Measurements from ENCODE around the gene RNF168. TPM values are rescaled to one million over a fixed set of nuclear protein-coding genes. Genes with fewer than 3 reads are reported as not detected.
A peak's percentile ranks its signal among the peaks of the same experiment; 100 is the strongest.

RNF168 gene
- total RNA-seq, 1 experiment from 2014 or later: 65.5 TPM

DNA sequence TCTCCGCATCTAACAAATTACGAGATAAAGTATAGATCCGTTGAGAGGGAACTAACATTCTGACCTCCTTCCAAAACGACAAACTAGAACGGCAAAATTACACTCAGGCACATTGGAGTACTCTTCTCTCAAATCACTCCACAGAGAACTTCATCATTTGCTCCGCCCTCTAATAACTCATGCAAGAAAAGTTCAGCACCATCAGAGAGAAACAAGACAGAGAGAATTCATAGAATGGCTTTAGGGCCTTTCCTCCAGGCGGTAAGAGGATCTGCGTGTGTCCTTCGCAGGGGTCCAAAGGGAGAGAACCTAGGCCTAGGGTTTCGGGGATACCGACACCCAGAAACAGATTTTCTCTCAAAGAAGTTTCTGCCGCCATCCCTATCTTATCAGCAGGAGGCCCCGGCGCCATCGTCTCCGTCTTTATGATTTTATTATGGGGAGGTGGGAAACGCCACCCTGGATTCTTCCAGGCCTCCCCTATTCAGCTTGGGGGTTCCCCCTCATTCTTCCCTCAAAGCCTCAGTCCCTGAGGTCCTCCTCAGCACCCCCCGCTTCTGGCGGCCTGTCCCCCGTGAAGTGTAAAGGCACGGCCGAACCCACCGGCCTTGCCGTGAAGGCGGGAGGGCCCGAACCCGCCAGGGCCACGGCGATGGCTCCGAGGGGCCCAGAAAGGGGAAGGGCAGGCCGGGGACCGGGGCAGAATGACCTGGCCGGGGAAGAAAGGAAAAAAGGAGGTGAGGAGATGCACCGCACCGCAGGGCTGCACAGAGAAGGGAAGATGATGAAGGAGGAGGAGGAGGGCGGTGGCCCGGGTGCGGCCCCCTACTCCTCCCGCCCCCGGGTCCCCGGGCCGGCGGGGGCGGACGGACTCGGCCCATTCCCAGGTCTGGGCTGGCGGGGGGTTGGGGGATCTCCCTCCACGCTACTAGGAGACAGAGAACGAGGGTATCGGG lies 72.1 kb downstream of the RNF168 start:
- Histone ChIP-seq H3K4ac (ENCODE audit: low read depth, low read length) (no peak overlapping the region), H2BK20ac (ENCODE audit: low read depth, low read length, poor library complexity, severe bottlenecking) (no peak overlapping the region), H3K4me1 (ENCODE audit: insufficient read depth, low read length) (no peaks in the 10 kb centered on the region), H3K9ac (ENCODE audit: extremely low read depth, insufficient read length, low read length) (peak overlapping the region; percentile 83), H4K8ac (replicated peaks; ENCODE audit: insufficient read length, low read depth, low read length) (no peak overlapping the region), H3K18ac (ENCODE audit: insufficient read length, low read depth, low read length) (peak overlapping the region; percentile 64), H3K79me2 (ENCODE audit: insufficient read depth, low read length) (peaks cover 34% of the 10 kb centered on the region), H3K23ac (ENCODE audit: insufficient read length, low read depth, low read length) (no peak overlapping the region), H2AFZ (ENCODE audit: low read length) (no peak overlapping the region), H3K56ac (ENCODE audit: insufficient read length, low read depth, low read length) (no peak overlapping the region), H2AK5ac (ENCODE audit: insufficient read length, low read length) (no peak overlapping the region), H3K23me2 (ENCODE audit: insufficient read length, low read depth, low read length, poor library complexity, severe bottlenecking) (peaks cover 13% of the 10 kb centered on the region), H3T11ph (ENCODE audit: low read length) (no peak overlapping the region), H3K27me3 (ENCODE audit: insufficient read depth, low read length) (no peaks in the 10 kb centered on the region), H3K4me2 (ENCODE audit: insufficient read depth, insufficient read length, low read length) (peak overlapping the region; percentile 67), H3K14ac (ENCODE audit: insufficient read depth, low read length) (peak overlapping the region; percentile 69; the same call in 1 of the 2 replicates), H3K27ac (ENCODE audit: insufficient read length, low read depth, low read length) (no peak overlapping the region), H4K91ac (ENCODE audit: insufficient read length, low read depth, low read length) (no peak overlapping the region), H2BK12ac (ENCODE audit: insufficient read length, low read depth, low read length) (no peak overlapping the region), H2BK120ac (ENCODE audit: low read depth, low read length, poor library complexity, severe bottlenecking) (no peak overlapping the region), H4K5ac (ENCODE audit: insufficient read length, low read depth, low read length) (no peak overlapping the region), H4K20me1 (ENCODE audit: control insufficient read depth, insufficient read depth, insufficient read length) (no peaks in the 10 kb centered on the region), H3K79me1 (ENCODE audit: insufficient read depth, low read depth, low read length, poor library complexity, severe bottlenecking) (no peaks in the 10 kb centered on the region), H2BK5ac (ENCODE audit: insufficient read length, low read length) (no peak overlapping the region), H2BK15ac (ENCODE audit: low read depth, low read length) (no peak overlapping the region), H3K9me3 (ENCODE audit: control insufficient read depth, low read depth, low read length) (no peaks in the 10 kb centered on the region)
- WGBS (ENCODE audit: extremely low coverage, insufficient read length, low lambda C conversion rate): no CpG with 5 or more reads among the region's 50 CpGs
- TF ChIP-seq, protein P1, sequence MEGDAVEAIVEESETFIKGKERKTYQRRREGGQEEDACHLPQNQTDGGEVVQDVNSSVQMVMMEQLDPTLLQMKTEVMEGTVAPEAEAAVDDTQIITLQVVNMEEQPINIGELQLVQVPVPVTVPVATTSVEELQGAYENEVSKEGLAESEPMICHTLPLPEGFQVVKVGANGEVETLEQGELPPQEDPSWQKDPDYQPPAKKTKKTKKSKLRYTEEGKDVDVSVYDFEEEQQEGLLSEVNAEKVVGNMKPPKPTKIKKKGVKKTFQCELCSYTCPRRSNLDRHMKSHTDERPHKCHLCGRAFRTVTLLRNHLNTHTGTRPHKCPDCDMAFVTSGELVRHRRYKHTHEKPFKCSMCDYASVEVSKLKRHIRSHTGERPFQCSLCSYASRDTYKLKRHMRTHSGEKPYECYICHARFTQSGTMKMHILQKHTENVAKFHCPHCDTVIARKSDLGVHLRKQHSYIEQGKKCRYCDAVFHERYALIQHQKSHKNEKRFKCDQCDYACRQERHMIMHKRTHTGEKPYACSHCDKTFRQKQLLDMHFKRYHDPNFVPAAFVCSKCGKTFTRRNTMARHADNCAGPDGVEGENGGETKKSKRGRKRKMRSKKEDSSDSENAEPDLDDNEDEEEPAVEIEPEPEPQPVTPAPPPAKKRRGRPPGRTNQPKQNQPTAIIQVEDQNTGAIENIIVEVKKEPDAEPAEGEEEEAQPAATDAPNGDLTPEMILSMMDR (conservative IDR thresholded peaks at IDR 0.05): no peak
- Mint-ChIP-seq H3K27me3 (ENCODE audit: low read depth) (no peaks in the 10 kb centered on the region; the same call in 1 of the 2 replicates), H3K36me3 (ENCODE audit: insufficient read depth in 1 of 3, low read depth in 3 of 3) (peaks cover 8 to 21% (median 15%) of the 10 kb centered on the region in 3 experiments; a peak in 6 of 7 replicates), H3K4me3 (peak overlapping the region; percentile 75 to 92), H3K9me3 (no peaks in the 10 kb centered on the region; a peak in 1 of 5 replicates), H3K27ac (peak overlapping the region; percentile 82 to 96 (median 82); a peak in 6 of 7 replicates), H3K4me1 (peaks cover 10 to 17% of the 10 kb centered on the region in 2 experiments)
- no peak for DNase-seq

Measured in H9 (cell line).